OCI-LY7 (cell line): Measurements from ENCODE around the gene VPS8.
"Not testable (repeated sequence)": the region's sequence is repeated elsewhere in the genome, so short reads cannot be mapped to it uniquely, and the experiment has no call there.

Source experiments
- CTCF ChIP-seq: fragments of 200-600 bp; sonication (generic); conservative IDR thresholded peaks from 2 replicates; pipeline ENCODE4 v1.5.1; 2014; ENCODE audit warnings: mild to moderate bottlenecking, antibody characterized with exemption, low read length, moderate library complexity, mixed read lengths
- EZH2phosphoT487 ChIP-seq: fragments of 200-600 bp; sonication (generic); IDR thresholded peaks from 2 replicates; pipeline ENCODE4 v1.6.1; 2018; ENCODE audit warnings: low read depth, borderline replicate concordance, mild to moderate bottlenecking, mixed run types, antibody characterized with exemption, low read length, moderate library complexity, mixed read lengths

- TF ChIP-seq CTCF, EZH2phosphoT487: not testable (repeated sequence)
These were observed 205.6 kb downstream of the VPS8 start for GRCh38 chr3:185017584-185017983.
